ENCODE measurements around the gene PRSS38.

Gene PRSS38

GRCh38 chr1:227815468-227816409, at the start of gene PRSS38:
Gene PRSS38, plus strand, starts transcription at chr1:227815675. Its CDS starts 42 bp downstream, at chr1:227815717.
- DNase-seq, result no peak

- DNase-seq, result no peak
Measured at GRCh38 chr1:227766015-227766634, 49.4 kb upstream of the PRSS38 start.

- DNase-seq, result no peak
Measured at GRCh38 chr1:227766653-227767277, 48.7 kb upstream of the PRSS38 start.

GRCh38 chr1:227767401-227768124, 47.9 kb upstream of the PRSS38 start:
- DNase-seq, result no peak

GRCh38 chr1:227768125-227768439, 47.4 kb upstream of the PRSS38 start:
- no peak for DNase-seq

GRCh38 chr1:227768640-227769039, 46.8 kb upstream of the PRSS38 start:
- no peak for DNase-seq

- no peak for DNase-seq
Measured at GRCh38 chr1:227769047-227769935, 46.2 kb upstream of the PRSS38 start.

GRCh38 chr1:227769936-227770494, 45.5 kb upstream of the PRSS38 start:
- no peak for DNase-seq

GRCh38 chr1:227770812-227771211, 44.7 kb upstream of the PRSS38 start:
- no peak for DNase-seq

GRCh38 chr1:227771326-227771725, 44.1 kb upstream of the PRSS38 start:
- no peak for DNase-seq

GRCh38 chr1:227771771-227772170, 43.7 kb upstream of the PRSS38 start:
- DNase-seq, result no peak

GRCh38 chr1:227773558-227773957, 41.9 kb upstream of the PRSS38 start:
- DNase-seq, result no peak

- no peak for DNase-seq
Measured at GRCh38 chr1:227774051-227774731, 41.3 kb upstream of the PRSS38 start.

GRCh38 chr1:227774821-227775661, 40.4 kb upstream of the PRSS38 start:
- DNase-seq, result no peak

- no peak for DNase-seq
Measured at GRCh38 chr1:227775841-227776240, 39.6 kb upstream of the PRSS38 start.

- no peak for DNase-seq
Measured at GRCh38 chr1:227776331-227776771, 39.1 kb upstream of the PRSS38 start.

GRCh38 chr1:227777156-227777555, 38.3 kb upstream of the PRSS38 start:
- no peak for DNase-seq

GRCh38 chr1:227777646-227778045, 37.8 kb upstream of the PRSS38 start:
- no peak for DNase-seq

GRCh38 chr1:227778401-227778947, 37.0 kb upstream of the PRSS38 start:
- no peak for DNase-seq

- no peak for DNase-seq
Measured at GRCh38 chr1:227779021-227779441, 36.4 kb upstream of the PRSS38 start.

All from NCI-H1436 treated with DMSO at 0.1 percent for 48 hours (cell line).